HG03064 (cell line): ENCODE measurements around the gene MPC2.
A peak's percentile ranks its signal among the peaks of the same experiment; 100 is the strongest.
"Not testable (repeated sequence)": the region's sequence is repeated elsewhere in the genome, so short reads cannot be mapped to it uniquely, and the experiment has no call there.

ENCODE experiments used
- ATAC-seq: cut with Tn5 transposase; IDR thresholded peaks from one replicate; pipeline ENCODE4 v1.9.1; 2021; ENCODE audit warnings: low read depth; ENCODE audit not compliant: unreplicated experiment

MPC2 gene

GRCh38 chr1:167935216-167936067, 1.4 kb downstream of the MPC2 start:
- ATAC-seq, result peak; percentile 6

- ATAC-seq, result no peak
Measured at GRCh38 chr1:167934426-167935215, 2.3 kb downstream of the MPC2 start.

GRCh38 chr1:167933788-167934187, 3.1 kb downstream of the MPC2 start:
- no peak for ATAC-seq

GRCh38 chr1:167929725-167930124, 7.1 kb downstream of the MPC2 start:
- no peak for ATAC-seq

GRCh38 chr1:167928919-167929318, 8.0 kb downstream of the MPC2 start:
- ATAC-seq, result not testable (repeated sequence)

- ATAC-seq, result no peak
Measured at GRCh38 chr1:167928457-167928852, 8.4 kb downstream of the MPC2 start.

- ATAC-seq, result no peak
Measured at GRCh38 chr1:167927046-167927754, 9.7 kb downstream of the MPC2 start.

GRCh38 chr1:167926486-167926997, 10.3 kb downstream of the MPC2 start:
- no peak for ATAC-seq

- ATAC-seq, result no peak
Measured at GRCh38 chr1:167924543-167925231, 12.2 kb downstream of the MPC2 start.

GRCh38 chr1:167924102-167924501, 12.8 kb downstream of the MPC2 start:
- ATAC-seq, result no peak

GRCh38 chr1:167923324-167924056, 13.4 kb downstream of the MPC2 start:
- no peak for ATAC-seq

- no peak for ATAC-seq
Measured at GRCh38 chr1:167922611-167923074, 14.2 kb downstream of the MPC2 start.

- ATAC-seq, result no peak
Measured at GRCh38 chr1:167922023-167922422, 14.8 kb downstream of the MPC2 start.

- no peak for ATAC-seq
Measured at GRCh38 chr1:167916766-167917511, 19.9 kb downstream of the MPC2 start.

GRCh38 chr1:167915569-167915968, 21.3 kb downstream of the MPC2 start:
- no peak for ATAC-seq

GRCh38 chr1:167913895-167914496, 22.9 kb downstream of the MPC2 start, which contains the start of gene ADCY10:
Gene ADCY10, minus strand, starts transcription at chr1:167914134. Its CDS starts 8,994 bp downstream, at chr1:167905140.
- ATAC-seq, result no peak

GRCh38 chr1:167912294-167912693, 24.6 kb downstream of the MPC2 start:
- ATAC-seq, result no peak

- ATAC-seq, result no peak
Measured at GRCh38 chr1:167911413-167911812, 25.5 kb downstream of the MPC2 start.
